H1 (cell line): ENCODE results near the gene IFNAR2. TPM values are rescaled to one million over a fixed set of nuclear protein-coding genes. Genes with fewer than 3 reads are reported as not detected.

Source experiments
- SAP30 ChIP-seq: fragments of 300-600 bp; sonication (generic); IDR thresholded peaks from 2 replicates; pipeline ENCODE4 v1.7.1; 2012; ENCODE audit warnings: low read length, moderate library complexity, mild to moderate bottlenecking, inconsistent platforms; ENCODE audit not compliant: insufficient read depth, insufficient replicate concordance
- polyA plus RNA-seq, 7 experiments: library from polyadenylated mRNA; depleted of rRNA in 3 of 7; stranded (reverse) in 5 of 7; unstranded in 2 of 7; fragments of >200 nt in 5 of 7; fragments of 200-250 nt in 2 of 7; gene quantifications; 1 replicate in 5 of 7; 2 replicates in 1 of 7; 4 replicates in 1 of 7; pipeline versions ENCODE4 v1.2.1 to v1.2.3, GENCODE V29; 2011 to 2013; ENCODE audit warnings: missing spikeins in 2 of 7, mixed read lengths in 2 of 7
- total RNA-seq: library from RNA; stranded (reverse); fragmentation: NEBNext Ultra II Directional; extraction: Animal tissue kit (Norgen Biotek cat#: 25700); gene quantifications from 2 replicates; pipeline ENCODE4 v1.2.1, GENCODE V29; 2021

IFNAR2 gene
- total and polyA plus RNA-seq, 2 of the 8 experiments (the other 6 are each of a cell fraction or from before 2014, with no cell fraction given) = 12.2 to 16.1 TPM

DNA sequence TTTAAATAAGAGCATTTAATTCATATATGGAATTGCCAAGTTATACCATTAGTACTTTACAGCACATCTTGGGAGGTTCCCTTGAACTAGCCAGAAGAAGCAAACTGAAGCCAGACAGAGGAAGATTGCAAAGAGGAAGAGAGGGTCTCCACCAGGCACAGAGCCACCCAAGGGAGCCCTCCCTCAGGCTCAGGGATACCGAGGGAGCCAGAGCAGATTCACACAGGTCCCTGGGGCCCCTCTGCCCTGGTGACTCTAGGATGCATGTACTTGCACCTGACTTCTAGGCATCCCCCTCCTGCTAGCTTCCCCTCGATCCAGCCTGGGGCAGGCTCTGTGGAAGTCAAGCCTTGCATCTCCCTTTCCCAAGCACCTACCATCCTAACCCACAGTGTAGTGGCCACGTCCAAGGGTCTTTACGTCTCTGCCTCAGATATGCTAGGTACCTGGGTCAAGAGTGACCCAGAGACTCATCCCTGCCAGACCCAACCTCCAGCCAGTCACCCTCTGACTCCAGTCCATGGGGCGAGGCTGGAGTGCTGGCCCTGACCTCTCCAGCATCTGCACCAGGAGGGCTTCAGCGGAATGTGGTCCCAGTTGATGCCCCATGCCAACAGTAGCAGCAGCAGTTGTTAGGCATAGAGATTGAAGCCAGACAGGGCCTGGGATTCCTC lies 6.4 kb downstream of the IFNAR2 start (continued):
- no peak for TF ChIP-seq SAP30
